OCI-LY1 (cell line): ENCODE results near the gene QTRT2.

Experiments used
- EZH2 ChIP-seq: fragments of 200-600 bp; sonication (generic), shearing (Covaris generic); IDR thresholded peaks from 2 replicates; pipeline ENCODE4 v1.8.0; 2017; ENCODE audit warnings: borderline replicate concordance, mixed run types, mild to moderate bottlenecking, antibody characterized with exemption, low read length, moderate library complexity, mixed read lengths
- TF ChIP-seq, protein P1 (sequence below): fragments of 200-600 bp; sonication (generic), shearing (Covaris generic); IDR thresholded peaks from 2 replicates; pipeline ENCODE4 v1.5.1; 2017; ENCODE audit warnings: mild to moderate bottlenecking, antibody characterized with exemption, low read length, moderate library complexity, mixed read lengths

DNA sequence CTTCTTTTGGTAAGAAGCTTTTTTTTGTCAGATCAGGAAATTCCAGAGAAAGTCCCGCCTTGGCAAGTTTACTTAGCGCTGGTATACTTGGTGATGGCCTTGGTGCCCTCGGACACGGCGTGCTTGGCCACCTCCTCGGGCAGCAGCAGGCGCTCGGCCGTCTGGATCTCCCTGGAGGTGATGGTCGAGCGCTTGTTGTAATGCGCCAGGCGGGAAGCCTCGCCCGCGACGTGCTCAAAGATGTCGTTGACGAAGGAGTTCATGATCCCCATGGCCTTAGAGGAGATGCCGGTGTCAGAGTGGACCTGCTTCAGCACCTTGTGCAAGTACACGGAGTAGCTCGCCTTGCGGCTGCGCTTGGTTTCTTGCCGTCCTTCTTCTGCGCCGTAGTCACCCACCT lies 46.6 kb downstream of the QTRT2 start:
- TF ChIP-seq, protein P1, sequence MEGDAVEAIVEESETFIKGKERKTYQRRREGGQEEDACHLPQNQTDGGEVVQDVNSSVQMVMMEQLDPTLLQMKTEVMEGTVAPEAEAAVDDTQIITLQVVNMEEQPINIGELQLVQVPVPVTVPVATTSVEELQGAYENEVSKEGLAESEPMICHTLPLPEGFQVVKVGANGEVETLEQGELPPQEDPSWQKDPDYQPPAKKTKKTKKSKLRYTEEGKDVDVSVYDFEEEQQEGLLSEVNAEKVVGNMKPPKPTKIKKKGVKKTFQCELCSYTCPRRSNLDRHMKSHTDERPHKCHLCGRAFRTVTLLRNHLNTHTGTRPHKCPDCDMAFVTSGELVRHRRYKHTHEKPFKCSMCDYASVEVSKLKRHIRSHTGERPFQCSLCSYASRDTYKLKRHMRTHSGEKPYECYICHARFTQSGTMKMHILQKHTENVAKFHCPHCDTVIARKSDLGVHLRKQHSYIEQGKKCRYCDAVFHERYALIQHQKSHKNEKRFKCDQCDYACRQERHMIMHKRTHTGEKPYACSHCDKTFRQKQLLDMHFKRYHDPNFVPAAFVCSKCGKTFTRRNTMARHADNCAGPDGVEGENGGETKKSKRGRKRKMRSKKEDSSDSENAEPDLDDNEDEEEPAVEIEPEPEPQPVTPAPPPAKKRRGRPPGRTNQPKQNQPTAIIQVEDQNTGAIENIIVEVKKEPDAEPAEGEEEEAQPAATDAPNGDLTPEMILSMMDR, result no peak
- TF ChIP-seq EZH2, result no peak
